HepG2 (cell line): ENCODE measurements around the gene BAIAP2L1. TPM values are rescaled to one million over a fixed set of nuclear protein-coding genes. Genes with fewer than 3 reads are reported as not detected.
A peak's percentile ranks its signal among the peaks of the same experiment; 100 is the strongest.
"Not testable (repeated sequence)": the region's sequence is repeated elsewhere in the genome, so short reads cannot be mapped to it uniquely, and the experiment has no call there.

ENCODE experiments used
- ATAC-seq: fragments of 200-7000 bp; cut with Tn5 transposase; 3 replicates; pipeline ENCODE4 v1.9.1; 2020; ENCODE audit warnings: mild to moderate bottlenecking, moderate library complexity
- BruUV-seq: library from RNA; stranded (reverse); fragments of 400-500 nt; replicated peaks from 2 replicates; lab custom pipeline; 2021; lab: Mats Ljungman, UMichigan
- CTCF ChIA-PET: fragments of 300-600 bp; formaldehyde crosslinking; extraction: SDS; loops from one replicate; lab custom pipeline; 2021; ENCODE audit warnings: low total read pairs, inconsistent platforms, low intra/inter-chr PET ratio; lab: Yijun Ruan, JAX
- POLR2A ChIA-PET: fragments of 350-600 bp; sonication (Branson Sonifier 250); formaldehyde crosslinking; loops from one replicate; lab custom pipeline; 2020; ENCODE audit warnings: antibody characterized with exemption, inconsistent platforms; lab: Yijun Ruan, JAX
- DNase-seq: peaks from one replicate; pipeline ENCODE4 v3.0.0-alpha.2; 2015; ENCODE audit warnings: low spot score
- FAIRE-seq: peaks from 3 replicates; lab custom pipeline; 2011; peaks lifted over from hg19 to GRCh38; lab: Jason Lieb, UNC
- H2AFZ ChIP-seq: one replicate; pipeline ENCODE4 v1.6.1; 2011; ENCODE audit warnings: low read length, inconsistent platforms
- H3K27ac ChIP-seq: fragments of 300-600 bp; 3 replicates; pipeline ENCODE4 v1.8.0; 2011; ENCODE audit warnings: mixed run types, mild to moderate bottlenecking, mixed read lengths, low read length, inconsistent platforms; ENCODE audit not compliant: insufficient read depth; ENCODE audit errors: extremely low read length
- H3K27me3 ChIP-seq, 2 experiments: fragments of 200-600 bp in 1 of 2; 2 replicates in 1 of 2; 3 replicates in 1 of 2; pipeline versions ENCODE4 v1.6.0 to v1.8.0; 2011; ENCODE audit warnings: low read length in 2 of 2, mild to moderate bottlenecking in 2 of 2, moderate library complexity in 2 of 2, inconsistent platforms in 1 of 2; ENCODE audit not compliant: insufficient read depth in 2 of 2, control insufficient read depth in 1 of 2
- H3K36me3 ChIP-seq, 2 experiments: fragments of 200-600 bp in 1 of 2; replicated peaks in 1 of 2; 2 replicates in 1 of 2; 3 replicates in 1 of 2; pipeline versions ENCODE4 v1.5.1 to v1.8.0; 2011; ENCODE audit warnings: low read length in 2 of 2, inconsistent platforms in 1 of 2; ENCODE audit not compliant: insufficient read depth in 2 of 2, control insufficient read depth in 1 of 2
- H3K4me1 ChIP-seq: 2 replicates; pipeline ENCODE4 v1.5.1; 2012; ENCODE audit warnings: low read length, inconsistent platforms; ENCODE audit not compliant: insufficient read depth
- H3K4me2 ChIP-seq: 2 replicates; pipeline ENCODE4 v1.6.0; 2011; ENCODE audit warnings: low read depth, low read length, inconsistent platforms
- H3K4me3 ChIP-seq, 3 experiments: fragments of 200-600 bp in 1 of 3; sonication (generic), shearing (Covaris generic) in 1 of 3; replicated peaks in 1 of 3; 2 replicates each; pipeline ENCODE4 v1.5.1; 2011 to 2016; ENCODE audit warnings: low read length in 3 of 3, inconsistent platforms in 2 of 3, low read depth in 2 of 3, mild to moderate bottlenecking in 2 of 3, control low read depth in 1 of 3, mixed read lengths in 1 of 3; ENCODE audit not compliant: insufficient read depth in 1 of 3
- H3K79me2 ChIP-seq: one replicate; pipeline ENCODE4 v1.6.1; 2011; ENCODE audit warnings: low read length, inconsistent platforms; ENCODE audit not compliant: insufficient read depth
- H3K9ac ChIP-seq: 2 replicates; pipeline ENCODE4 v1.6.0; 2011; ENCODE audit warnings: mild to moderate bottlenecking, low read depth, low read length, inconsistent platforms; ENCODE audit not compliant: insufficient read depth
- H3K9me3 ChIP-seq: 2 replicates; pipeline ENCODE4 v1.5.1; 2012; ENCODE audit warnings: mild to moderate bottlenecking, low read length
- H4K20me1 ChIP-seq: 2 replicates; pipeline ENCODE4 v1.6.0; 2011; ENCODE audit warnings: inconsistent platforms, mild to moderate bottlenecking, low read length, moderate library complexity; ENCODE audit not compliant: insufficient read depth
- CREB1 ChIP-seq, 2 experiments: fragments of 450-650 bp in 1 of 2; IDR thresholded peaks; 2 replicates each; pipeline ENCODE4 v1.6.1; 2016 to 2017; ENCODE audit warnings: control low read depth in 1 of 2, mild to moderate bottlenecking in 1 of 2, missing compliant biosample characterization in 1 of 2, missing genetic modification characterization in 1 of 2
- GZF1 ChIP-seq: sonication (generic); formaldehyde crosslinking; IDR thresholded peaks from 2 replicates; pipeline ENCODE4 v1.5.1; 2020; ENCODE audit warnings: mild to moderate bottlenecking, missing genetic modification reagents
- KMT2A ChIP-seq: sonication (generic); formaldehyde crosslinking; IDR thresholded peaks from 2 replicates; pipeline ENCODE4 v1.4.0; 2020; ENCODE audit warnings: missing genetic modification reagents
- MEF2D ChIP-seq: sonication (generic); formaldehyde crosslinking; IDR thresholded peaks from 2 replicates; pipeline ENCODE4 v1.5.1; 2020; ENCODE audit warnings: mild to moderate bottlenecking, missing genetic modification reagents
- PHF21A ChIP-seq: sonication (generic); formaldehyde crosslinking; IDR thresholded peaks from 2 replicates; pipeline ENCODE4 v1.5.0; 2020; ENCODE audit warnings: mild to moderate bottlenecking, missing genetic modification reagents
- SOX6 ChIP-seq, 2 experiments: fragments of 450-650 bp in 1 of 2; sonication (generic) in 1 of 2; formaldehyde crosslinking in 1 of 2; IDR thresholded peaks; 2 replicates each; pipeline versions ENCODE4 v1.4.0 to v1.6.1; 2017 to 2020; ENCODE audit warnings: antibody characterized with exemption in 1 of 2, mild to moderate bottlenecking in 1 of 2, missing genetic modification reagents in 1 of 2
- ZBTB3 ChIP-seq: sonication (generic); formaldehyde crosslinking; IDR thresholded peaks from 2 replicates; pipeline ENCODE4 v1.4.0; 2020; ENCODE audit warnings: low read depth, mild to moderate bottlenecking, moderate library complexity, missing genetic modification reagents, borderline replicate concordance
- ZC3H13 ChIP-seq: sonication (generic); formaldehyde crosslinking; IDR thresholded peaks from 2 replicates; pipeline ENCODE4 v1.8.1; 2023; ENCODE audit warnings: mild to moderate bottlenecking, missing genetic modification reagents, moderate library complexity
- ZNF350 ChIP-seq: sonication (generic); formaldehyde crosslinking; IDR thresholded peaks from 2 replicates; pipeline ENCODE4 v1.4.0; 2020; ENCODE audit warnings: mild to moderate bottlenecking, low read depth, missing genetic modification reagents, borderline replicate concordance
- ZNF460 ChIP-seq: sonication (generic); formaldehyde crosslinking; IDR thresholded peaks from 2 replicates; pipeline ENCODE4 v1.5.1; 2020; ENCODE audit warnings: missing genetic modification reagents, mild to moderate bottlenecking, borderline replicate concordance
- ZNF607 ChIP-seq: sonication (generic); formaldehyde crosslinking; IDR thresholded peaks from 2 replicates; pipeline ENCODE4 v1.5.1; 2020; ENCODE audit warnings: missing genetic modification reagents, mild to moderate bottlenecking, borderline replicate concordance
- WGBS: methylation state at CpG from one replicate; pipeline ENCODE4 v1.1.6; 2017; ENCODE audit warnings: low lambda C conversion rate; 5-methylcytosine and 5-hydroxymethylcytosine counted together
- in situ Hi-C: cut with HindIII; loops from 2 replicates; pipeline ENCODE4 v1.10.0; 2017; ENCODE audit warnings: low pct_unique_long_range_greater_than_20kb; ENCODE audit not compliant: extremely low pct_ligation_motif_present
- intact Hi-C: fragments of 100-400 bp; cut with micrococcal nuclease; formaldehyde crosslinking; loops from one replicate; pipeline ENCODE4 v1.10.0; 2022; ENCODE audit not compliant: unreplicated experiment
- polyA plus RNA-seq, 8 experiments: library from polyadenylated mRNA; depleted of rRNA in 3 of 8; stranded (reverse) in 7 of 8; unstranded in 1 of 8; fragments of >200 nt; fragmentation: Illumina TruSeq in 4 of 8; extraction: Trizol in 4 of 8; gene quantifications; 2 replicates each; pipeline versions ENCODE4 v1.2.1 to v1.2.3, GENCODE V29; 2011 to 2016; ENCODE audit warnings: low read depth in 4 of 8, missing spikeins in 1 of 8, mixed read lengths in 1 of 8; ENCODE audit not compliant: insufficient read depth in 1 of 8
- total RNA-seq, 5 experiments: library from RNA; depleted of rRNA; stranded (reverse); fragments of >200 nt; fragmentation: Illumina TruSeq; extraction: Trizol; gene quantifications; 2 replicates each; pipeline ENCODE4 v1.2.3, GENCODE V29; 2016; ENCODE audit warnings: low read depth in 1 of 5
- TF ChIP-seq, protein P1 (sequence below): sonication (generic); formaldehyde crosslinking; IDR thresholded peaks from 2 replicates; pipeline ENCODE4 v1.8.1; 2023; ENCODE audit warnings: mild to moderate bottlenecking, moderate library complexity, missing genetic modification reagents

The BAIAP2L1 gene
- total and polyA plus RNA-seq, 2 of the 13 experiments (the other 11 are each of a cell fraction or from before 2014, with no cell fraction given), result 13.0 to 21.5 TPM

DNA sequence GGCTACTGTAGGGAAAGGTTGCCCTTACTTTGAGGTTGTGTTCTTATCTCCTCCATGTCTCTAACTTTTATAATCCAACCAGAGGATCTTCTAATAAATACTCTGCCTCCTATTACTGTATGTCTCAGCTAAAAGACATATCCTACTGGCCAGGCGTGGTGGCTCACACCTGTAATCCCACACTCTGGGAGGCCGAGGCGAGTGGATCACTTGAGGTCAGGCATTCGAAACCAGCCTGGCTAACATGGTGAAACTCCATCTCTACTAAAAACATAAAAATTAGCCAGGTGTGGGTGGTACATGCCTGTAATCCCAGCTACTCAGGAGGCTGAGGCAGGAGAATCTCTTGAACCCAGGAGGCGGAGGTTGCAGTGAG, 18.4 kb upstream of the BAIAP2L1 start:
- H2AFZ ChIP-seq; H3K27me3 ChIP-seq; DNase-seq; H3K36me3 ChIP-seq; ATAC-seq; H3K9me3 ChIP-seq; FAIRE-seq; H3K79me2 ChIP-seq; H4K20me1 ChIP-seq; CTCF ChIA-PET; TF ChIP-seq CREB1, SOX6 (IDR thresholded peaks at IDR 0.05): not testable (repeated sequence)
- 0 out of 2 replicates have a peak, but pooled peaks have one; percentile 6 for TF ChIP-seq CREB1 (CRISPR knock-in tag; IDR thresholded peaks at IDR 0.05)
- TF ChIP-seq GZF1 (CRISPR knock-in tag), result 0 out of 2 replicates have a peak, but pooled peaks have one; percentile 14
- TF ChIP-seq SOX6 (CRISPR knock-in tag; IDR thresholded peaks at IDR 0.05), result peak; percentile 43; the same call in 1 of the 2 replicates
- TF ChIP-seq KMT2A (CRISPR knock-in tag), result 0 out of 2 replicates have a peak, but pooled peaks have one; percentile 4
- 0 out of 2 replicates have a peak, but pooled peaks have one; percentile 17 for TF ChIP-seq MEF2D (CRISPR knock-in tag)
- TF ChIP-seq, protein P1, sequence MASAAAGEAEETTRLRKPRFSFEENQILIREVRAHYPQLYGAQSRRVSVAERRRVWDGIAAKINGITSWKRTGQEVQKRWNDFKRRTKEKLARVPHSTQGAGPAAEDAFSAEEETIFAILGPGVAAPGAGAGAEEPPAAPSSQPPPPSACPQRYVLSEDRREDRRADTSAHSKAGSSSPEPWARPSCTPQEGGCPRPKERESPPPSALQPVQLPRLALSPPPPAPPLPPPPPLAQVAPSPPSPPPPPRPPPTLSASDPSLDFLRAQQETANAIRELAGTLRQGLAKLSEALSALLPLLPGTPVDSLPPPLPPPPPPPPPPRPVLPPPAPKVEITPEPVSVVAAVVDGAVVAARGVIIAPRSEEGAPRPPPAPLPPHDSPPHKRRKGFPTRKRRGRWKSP (CRISPR knock-in tag), result peak; percentile 20; the same call in 1 of the 2 replicates
- TF ChIP-seq ZNF460, result peak; percentile 84
- 0 out of 2 replicates have a peak, but pooled peaks have one; percentile 3 for TF ChIP-seq ZBTB3 (CRISPR knock-in tag)
- peak; percentile 24; the same call in 1 of the 2 replicates for TF ChIP-seq PHF21A (CRISPR knock-in tag)
- TF ChIP-seq ZNF350, result peak; percentile 21; the same call in 1 of the 2 replicates
- 0 out of 2 replicates have a peak, but pooled peaks have one; percentile 23 for TF ChIP-seq ZNF607
- 0 out of 2 replicates have a peak, but pooled peaks have one; percentile 26 for TF ChIP-seq ZC3H13 (CRISPR knock-in tag)
- Histone ChIP-seq H3K4me2 (peak overlapping the region; percentile 98), H3K4me3 (peak overlapping the region; percentile 55 to 72 (median 72); a peak in 5 of 6 replicates), H3K27ac (peak overlapping the region; percentile 99), H3K9ac (peak overlapping the region; percentile 87), H3K4me1 (peaks cover 62% of the 10 kb centered on the region)
- intact Hi-C loops, result loop anchor here (1.0 kb wide), 1 partner anchor 18 kb away; the partner anchor contains the start of gene BAIAP2L1
- WGBS, result 0% methylated on average over 5 of the region's 5 CpGs
- POLR2A ChIA-PET, result interaction anchor here (1.1 to 6.4 kb wide), 8 partner anchors 12 to 459 kb away, joined by 3 to 103 read pairs (median 4); partner anchors contain the start of genes BAIAP2L1, BHLHA15 and TRRAP
- BruUV-seq, result TSS peak; percentile 65
- in situ Hi-C loops, result loop anchor here (5.0 kb wide), 1 partner anchor 137 kb away; the partner anchor contains the start of gene BRI3
